Mammary epithelial cell (primary cell): ENCODE measurements around the gene NTF3.

Experiments used
- CTCF ChIP-seq, 2 donors: IDR thresholded peaks in 1 of 2; conservative IDR thresholded peaks in 1 of 2; 2 replicates each; pipeline ENCODE4 v1.5.1; 2011 to 2012; ENCODE audit warnings: inconsistent platforms in 2 of 2, low read length in 2 of 2, mild to moderate bottlenecking in 2 of 2, control low read depth in 1 of 2, low read depth in 1 of 2; ENCODE audit not compliant: insufficient read depth in 1 of 2; ENCODE audit errors: extremely low read depth in 1 of 2
- EZH2 ChIP-seq: IDR thresholded peaks from 2 replicates; pipeline ENCODE4 v1.6.1; 2012; ENCODE audit warnings: low read length, inconsistent platforms, borderline replicate concordance

- TF ChIP-seq CTCF (conservative IDR thresholded peaks at IDR 0.05 in 1 of 2, IDR thresholded peaks at IDR 0.05 in 1 of 2; ENCODE audit: extremely low read depth in 1 of 2, insufficient read depth in 1 of 2, low read depth in 1 of 2, low read length in 2 of 2) (no peak), EZH2 (no peak)
These were observed 14.4 kb upstream of the NTF3 start for GRCh38 chr12:5417500-5417899.
